HepG2 (cell line): ENCODE results near the gene NOVA2.

ENCODE experiments used
- CBX5 ChIP-seq: sonication (generic); formaldehyde crosslinking; IDR thresholded peaks from 2 replicates; pipeline ENCODE4 v1.4.0; 2020; ENCODE audit warnings: missing genetic modification reagents, borderline replicate concordance
- CTCF ChIP-seq: sonication (generic); formaldehyde crosslinking; IDR thresholded peaks from 2 replicates; pipeline ENCODE4 v1.5.0; 2020; ENCODE audit warnings: mild to moderate bottlenecking, missing genetic modification reagents, moderate library complexity
- EP300 ChIP-seq, 3 experiments: sonication (generic) in 1 of 3; formaldehyde crosslinking in 1 of 3; IDR thresholded peaks; 2 replicates each; pipeline versions ENCODE4 v1.5.1 to v1.6.1; 2011 to 2020; ENCODE audit warnings: low read depth in 2 of 3, low read length in 2 of 3, borderline replicate concordance in 1 of 3, improper control_type of control experiment in 1 of 3, mild to moderate bottlenecking in 1 of 3, missing genetic modification reagents in 1 of 3, moderate library complexity in 1 of 3
- HOXD1 ChIP-seq: sonication (generic); formaldehyde crosslinking; IDR thresholded peaks from 2 replicates; pipeline ENCODE4 v1.5.0; 2020; ENCODE audit warnings: missing genetic modification reagents
- RERE ChIP-seq: IDR thresholded peaks from 2 replicates; pipeline ENCODE4 v1.6.1; 2016; ENCODE audit warnings: low read depth, missing genetic modification reagents, missing compliant biosample characterization
- TCF7 ChIP-seq: sonication (generic); IDR thresholded peaks from 2 replicates; pipeline ENCODE4 v1.6.1; 2016; ENCODE audit warnings: antibody characterized with exemption, low read depth

- TF ChIP-seq CBX5 (CRISPR knock-in tag) (no peak), RERE (CRISPR knock-in tag) (no peak), CTCF (CRISPR knock-in tag) (peak; percentile 80), TCF7 (no peak), EP300 (IDR thresholded peaks at IDR 0.05; ENCODE audit: low read depth in 2 of 2, low read length in 2 of 2) (no peak), EP300 (CRISPR knock-in tag; IDR thresholded peaks at IDR 0.05; ENCODE audit: borderline replicate concordance) (no peak), HOXD1 (CRISPR knock-in tag) (no peak)
These were observed 42.9 kb upstream of the NOVA2 start for GRCh38 chr19:46016426-46017094.
